GM13976 (cell line): ENCODE results near the gene DSCAML1.

Experiments used
- DNase-seq: peaks from one replicate; pipeline ENCODE4 v3.0.0; 2012; ENCODE audit warnings: low spot score
- in situ Hi-C: fragments of 300-500 bp; cut with MboI; formaldehyde crosslinking; loops from one replicate; pipeline ENCODE4 v1.12.0; 2022; ENCODE audit warnings: low sequenced_read_pairs, mixed read lengths, inconsistent platforms; ENCODE audit not compliant: unreplicated experiment
- TF ChIP-seq, protein P1 (sequence below): IDR thresholded peaks from 2 replicates; pipeline ENCODE4 v1.5.1; 2012; ENCODE audit warnings: borderline replicate concordance, mild to moderate bottlenecking; ENCODE audit not compliant: insufficient read depth; ENCODE audit errors: extremely low read depth, missing control alignments, control extremely low read depth

The DSCAML1 gene

GRCh38 chr11:117392979-117393378 is 404.0 kb downstream of the DSCAML1 start:
- DNase-seq = no peak
- in situ Hi-C loops = no loop called here
- TF ChIP-seq, protein P1, sequence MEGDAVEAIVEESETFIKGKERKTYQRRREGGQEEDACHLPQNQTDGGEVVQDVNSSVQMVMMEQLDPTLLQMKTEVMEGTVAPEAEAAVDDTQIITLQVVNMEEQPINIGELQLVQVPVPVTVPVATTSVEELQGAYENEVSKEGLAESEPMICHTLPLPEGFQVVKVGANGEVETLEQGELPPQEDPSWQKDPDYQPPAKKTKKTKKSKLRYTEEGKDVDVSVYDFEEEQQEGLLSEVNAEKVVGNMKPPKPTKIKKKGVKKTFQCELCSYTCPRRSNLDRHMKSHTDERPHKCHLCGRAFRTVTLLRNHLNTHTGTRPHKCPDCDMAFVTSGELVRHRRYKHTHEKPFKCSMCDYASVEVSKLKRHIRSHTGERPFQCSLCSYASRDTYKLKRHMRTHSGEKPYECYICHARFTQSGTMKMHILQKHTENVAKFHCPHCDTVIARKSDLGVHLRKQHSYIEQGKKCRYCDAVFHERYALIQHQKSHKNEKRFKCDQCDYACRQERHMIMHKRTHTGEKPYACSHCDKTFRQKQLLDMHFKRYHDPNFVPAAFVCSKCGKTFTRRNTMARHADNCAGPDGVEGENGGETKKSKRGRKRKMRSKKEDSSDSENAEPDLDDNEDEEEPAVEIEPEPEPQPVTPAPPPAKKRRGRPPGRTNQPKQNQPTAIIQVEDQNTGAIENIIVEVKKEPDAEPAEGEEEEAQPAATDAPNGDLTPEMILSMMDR = no peak

DNA sequence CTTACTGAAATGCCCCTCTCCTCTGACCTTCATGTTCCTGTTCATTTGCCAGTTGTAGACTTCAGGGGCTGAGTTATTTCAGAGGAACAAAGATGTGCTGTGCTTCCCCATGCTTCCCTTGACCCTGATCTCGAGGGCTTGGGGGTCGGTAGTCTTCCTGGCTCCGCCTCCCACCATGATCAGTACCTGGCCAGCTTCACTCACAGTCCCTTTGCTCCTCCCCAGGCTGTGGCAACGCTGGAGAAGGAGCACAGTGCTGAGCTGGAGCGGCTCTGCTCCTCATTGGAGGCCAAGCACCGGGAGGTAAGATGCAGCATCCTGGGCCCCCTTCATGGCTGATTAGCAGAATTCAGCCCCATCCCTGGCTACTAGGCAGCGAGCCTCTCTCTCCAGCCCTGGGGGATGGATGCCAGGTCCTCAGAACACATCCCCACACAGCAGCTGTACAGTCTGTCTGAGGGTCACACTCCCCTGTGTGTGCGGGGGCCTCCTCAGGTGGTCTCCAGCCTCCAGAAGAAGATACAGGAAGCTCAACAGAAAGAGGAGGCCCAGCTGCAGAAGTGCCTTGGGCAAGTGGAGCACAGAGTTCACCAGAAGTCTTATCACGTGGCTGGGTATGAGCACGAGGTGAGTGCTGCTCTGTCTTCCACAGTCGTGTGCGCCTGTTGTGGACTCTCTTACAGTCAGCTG is 404.9 kb downstream of the DSCAML1 start:
- TF ChIP-seq, protein P1 = no peak
- DNase-seq = no peak
- in situ Hi-C loops = no loop called here

DNA sequence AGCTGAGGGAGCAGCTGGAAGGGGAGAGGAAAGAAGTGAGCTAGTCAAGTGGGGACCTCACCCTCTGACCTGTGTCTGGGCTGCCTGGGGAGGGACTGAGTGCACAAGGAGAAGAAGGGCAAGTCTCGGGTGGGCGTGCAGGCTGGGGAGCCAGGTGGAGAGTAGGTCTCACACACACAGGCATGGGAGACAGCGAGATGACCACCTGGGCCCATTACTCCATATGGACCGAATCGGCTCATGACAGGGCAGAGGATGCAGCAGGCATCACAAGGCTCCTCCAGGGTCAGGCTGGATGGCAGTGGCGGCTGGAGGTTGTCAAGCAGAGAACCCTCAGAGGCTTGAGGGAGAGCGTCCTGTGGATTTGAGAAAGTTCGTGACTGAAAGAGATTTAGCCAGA is 405.8 kb downstream of the DSCAML1 start:
- TF ChIP-seq, protein P1 = no peak
- DNase-seq = no peak
- in situ Hi-C loops = no loop called here

DNA sequence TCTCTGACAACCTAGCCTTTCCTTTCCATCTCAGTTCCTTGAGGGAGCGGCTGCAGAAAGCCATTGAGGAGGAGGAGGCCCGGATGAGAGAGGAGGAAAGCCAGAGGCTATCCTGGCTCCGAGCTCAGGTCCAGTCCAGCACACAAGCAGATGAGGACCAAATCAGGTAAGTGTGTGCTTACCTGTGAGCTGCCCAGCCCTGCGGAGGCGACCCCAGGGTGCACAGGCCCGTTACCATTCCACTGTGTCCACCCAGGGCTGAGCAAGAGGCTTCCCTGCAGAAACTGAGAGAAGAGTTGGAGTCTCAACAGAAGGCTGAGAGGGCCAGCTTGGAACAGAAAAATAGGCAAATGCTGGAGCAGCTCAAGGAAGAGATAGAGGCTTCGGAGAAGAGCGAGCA is 406.3 kb downstream of the DSCAML1 start:
- in situ Hi-C loops = no loop called here
- TF ChIP-seq, protein P1 = no peak
- DNase-seq = no peak

GRCh38 chr11:117387992-117388755 is 408.8 kb downstream of the DSCAML1 start:
- no peak for DNase-seq
- in situ Hi-C loops = no loop called here
- TF ChIP-seq, protein P1 = no peak

GRCh38 chr11:117385906-117386305 is 411.1 kb downstream of the DSCAML1 start:
- no peak for DNase-seq
- in situ Hi-C loops = no loop called here
- TF ChIP-seq, protein P1 = no peak
